Testis (tissue), 2 donors: Measurements from ENCODE around the gene DNAL1.

Experiments
- POLR2A ChIP-seq: fragments of 450-650 bp; IDR thresholded peaks from one replicate; pipeline ENCODE4 v1.6.1; 2017; ENCODE audit warnings: antibody characterized with exemption, mild to moderate bottlenecking, moderate library complexity
- TF ChIP-seq, protein P1 (sequence below), 3 experiments: fragments of 450-650 bp in 2 of 3; fragments of 200-600 bp in 1 of 3; sonication (generic) in 1 of 3; IDR thresholded peaks; one replicate each; pipeline ENCODE4 v1.5.1; 2016 to 2019; ENCODE audit warnings: antibody characterized with exemption in 3 of 3, mild to moderate bottlenecking in 2 of 3, moderate library complexity in 1 of 3

DNA sequence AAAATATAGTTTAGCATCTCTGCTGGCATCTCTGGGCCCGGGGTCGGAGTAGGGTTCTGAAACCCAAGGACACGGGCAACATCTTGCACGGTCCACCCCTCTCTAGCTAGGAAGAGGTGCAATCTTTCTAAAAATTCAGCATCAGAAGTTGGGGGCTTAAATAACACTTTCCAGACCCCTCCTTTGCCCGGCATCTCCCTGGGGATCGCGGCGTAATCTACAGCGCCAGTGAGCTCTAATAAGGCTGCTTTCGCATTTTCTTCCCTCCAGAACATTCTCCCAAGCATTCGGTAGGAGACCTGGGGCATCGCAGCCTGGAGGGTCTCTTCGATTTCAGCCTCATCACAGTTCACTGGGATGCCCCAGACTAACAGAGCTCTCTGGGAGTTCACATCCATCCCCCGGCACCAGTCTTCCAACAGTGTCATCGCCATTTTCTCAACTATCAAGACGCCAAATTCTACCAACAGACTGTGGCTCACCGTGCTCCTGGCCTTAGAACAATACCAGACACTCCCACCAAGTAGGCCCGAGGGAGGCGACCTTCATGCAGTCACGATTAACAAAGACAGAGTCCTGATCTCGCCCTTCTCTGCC, 68.5 kb downstream of the DNAL1 start:
- TF ChIP-seq, protein P1, sequence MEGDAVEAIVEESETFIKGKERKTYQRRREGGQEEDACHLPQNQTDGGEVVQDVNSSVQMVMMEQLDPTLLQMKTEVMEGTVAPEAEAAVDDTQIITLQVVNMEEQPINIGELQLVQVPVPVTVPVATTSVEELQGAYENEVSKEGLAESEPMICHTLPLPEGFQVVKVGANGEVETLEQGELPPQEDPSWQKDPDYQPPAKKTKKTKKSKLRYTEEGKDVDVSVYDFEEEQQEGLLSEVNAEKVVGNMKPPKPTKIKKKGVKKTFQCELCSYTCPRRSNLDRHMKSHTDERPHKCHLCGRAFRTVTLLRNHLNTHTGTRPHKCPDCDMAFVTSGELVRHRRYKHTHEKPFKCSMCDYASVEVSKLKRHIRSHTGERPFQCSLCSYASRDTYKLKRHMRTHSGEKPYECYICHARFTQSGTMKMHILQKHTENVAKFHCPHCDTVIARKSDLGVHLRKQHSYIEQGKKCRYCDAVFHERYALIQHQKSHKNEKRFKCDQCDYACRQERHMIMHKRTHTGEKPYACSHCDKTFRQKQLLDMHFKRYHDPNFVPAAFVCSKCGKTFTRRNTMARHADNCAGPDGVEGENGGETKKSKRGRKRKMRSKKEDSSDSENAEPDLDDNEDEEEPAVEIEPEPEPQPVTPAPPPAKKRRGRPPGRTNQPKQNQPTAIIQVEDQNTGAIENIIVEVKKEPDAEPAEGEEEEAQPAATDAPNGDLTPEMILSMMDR (IDR thresholded peaks at IDR 0.05), result no peak
- TF ChIP-seq POLR2A, result no peak
